ENCODE measurements around the gene ALPL.

- TF ChIP-seq CTCF (conservative IDR thresholded peaks at IDR 0.05; ENCODE audit: low read depth, low read length) (peak; percentile 42; the same call in 1 of the 2 replicates), EZH2 (IDR thresholded peaks at IDR 0.05; ENCODE audit: low read length, unreplicated experiment) (no peak)
Observed at GRCh38 chr1:21510885-21511578, 1.8 kb downstream of the ALPL start.

Measured in PC-3 (cell line).